ENCODE data around the gene TMEM62.

The TMEM62 gene

DNA sequence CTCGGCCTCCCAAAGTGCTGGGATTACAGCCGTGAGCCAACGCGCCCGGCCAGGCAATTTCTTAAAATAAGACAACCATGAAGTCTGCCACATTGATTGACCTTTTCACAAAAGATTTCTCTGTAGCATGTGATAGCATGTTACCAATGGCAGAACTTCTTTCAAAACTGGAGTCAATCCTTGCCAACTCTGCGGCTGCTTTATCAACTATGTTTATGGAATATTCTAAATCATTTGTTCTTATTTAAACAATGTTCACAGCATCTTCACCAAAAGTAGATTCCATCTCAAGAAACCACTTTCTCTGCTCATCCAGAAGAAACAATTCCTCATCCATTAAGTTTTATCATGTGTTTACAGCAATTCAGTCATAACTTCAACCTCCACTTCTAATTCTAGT, 37.0 kb upstream of the TMEM62 start:
- Histone ChIP-seq H3K9me3 (ENCODE audit: insufficient read depth, low read depth, low read length) (no peaks in the 10 kb centered on the region), H2BK5ac (ENCODE audit: low read depth, low read length, poor library complexity) (no peak overlapping the region), H4K12ac (ENCODE audit: low read depth, low read length) (no peak overlapping the region), H3K79me2 (ENCODE audit: control insufficient read depth, insufficient read depth, low read length, poor library complexity) (peaks cover 2% of the 10 kb centered on the region), H3K79me1 (ENCODE audit: low read length) (no peaks in the 10 kb centered on the region), H3K18ac (ENCODE audit: low read length) (no peak overlapping the region), H2AK5ac (ENCODE audit: low read length) (no peak overlapping the region), H3K9ac (ENCODE audit: low read length) (no peak overlapping the region), H2AFZ (ENCODE audit: insufficient read depth, low read length, poor library complexity) (no peak overlapping the region), H3K36me3 (ENCODE audit: control insufficient read depth in 1 of 2, insufficient read depth in 2 of 2, low read length in 2 of 2) (peaks cover 4 to 9% of the 10 kb centered on the region in 2 experiments), H3K4me2 (ENCODE audit: low read length) (no peak overlapping the region), H4K91ac (ENCODE audit: low read depth, low read length) (no peak overlapping the region), H3K14ac (ENCODE audit: low read length) (no peak overlapping the region), H3K4me3 (ENCODE audit: low read depth, low read length) (no peak overlapping the region), H2BK120ac (ENCODE audit: insufficient read depth, low read length, poor library complexity) (no peak overlapping the region), H4K8ac (ENCODE audit: low read depth, low read length) (no peak overlapping the region), H2BK12ac (ENCODE audit: low read length) (no peak overlapping the region), H3K4me1 (ENCODE audit: control insufficient read depth in 1 of 2, insufficient read depth in 2 of 2, low read length in 2 of 2) (peaks cover 3% of the 10 kb centered on the region in 2 experiments), H3K4ac (ENCODE audit: low read depth, low read length) (no peak overlapping the region), H3K23ac (ENCODE audit: low read length) (no peak overlapping the region), H3K27ac (ENCODE audit: low read depth, low read length) (no peak overlapping the region), H3K27me3 (ENCODE audit: insufficient read depth, low read length) (no peaks in the 10 kb centered on the region)
- no peak for DNase-seq
- no CpG with 5 or more reads among the region's 6 CpGs for WGBS (ENCODE audit: extremely low coverage, insufficient coverage, insufficient read length)

DNA sequence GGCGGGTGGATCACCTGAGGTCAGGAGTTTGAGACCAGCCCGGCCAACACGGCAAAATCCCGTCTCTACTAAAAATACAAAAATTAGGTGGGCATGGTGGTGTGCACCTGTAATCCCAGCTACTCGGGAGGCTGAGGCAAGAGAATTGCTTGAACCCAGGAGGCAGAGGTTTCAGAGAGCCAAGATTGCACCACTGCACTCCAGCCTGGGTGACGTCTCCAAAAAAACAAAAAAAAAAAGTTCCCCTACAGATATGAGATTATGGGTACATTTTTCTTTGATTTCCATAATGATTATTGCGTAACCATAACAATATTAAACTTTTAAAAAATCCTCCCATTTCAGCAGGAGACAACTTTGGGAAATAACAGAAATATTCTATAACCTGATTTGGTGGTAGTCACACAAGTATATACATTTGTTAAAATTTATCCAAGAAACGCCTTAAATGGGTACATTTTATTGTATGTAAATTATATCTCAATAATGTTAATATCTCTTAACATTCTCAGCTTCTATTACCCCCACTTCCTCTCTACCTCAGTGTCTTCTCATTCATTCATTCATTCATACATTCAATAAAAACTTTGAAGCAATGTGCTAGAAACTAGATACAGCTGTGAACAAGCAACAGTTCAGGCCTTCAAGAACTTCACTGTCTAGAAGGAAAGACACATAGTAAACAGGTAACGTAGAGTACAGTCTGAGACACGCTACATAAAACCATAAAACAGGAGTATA, 34.1 kb upstream of the TMEM62 start:
- Histone ChIP-seq H3K36me3 (ENCODE audit: control insufficient read depth in 1 of 2, insufficient read depth in 2 of 2, low read length in 2 of 2) (peaks cover 3 to 11% of the 10 kb centered on the region in 2 experiments), H3K4me3 (ENCODE audit: low read depth, low read length) (no peak overlapping the region), H3K4me2 (ENCODE audit: low read length) (no peak overlapping the region), H2BK12ac (ENCODE audit: low read length) (no peak overlapping the region), H2AFZ (ENCODE audit: insufficient read depth, low read length, poor library complexity) (no peak overlapping the region), H3K9ac (ENCODE audit: low read length) (no peak overlapping the region), H3K9me3 (ENCODE audit: insufficient read depth, low read depth, low read length) (no peaks in the 10 kb centered on the region), H2BK5ac (ENCODE audit: low read depth, low read length, poor library complexity) (no peak overlapping the region), H2AK5ac (ENCODE audit: low read length) (no peak overlapping the region), H3K18ac (ENCODE audit: low read length) (no peak overlapping the region), H3K14ac (ENCODE audit: low read length) (no peak overlapping the region), H3K23ac (ENCODE audit: low read length) (no peak overlapping the region), H3K79me1 (ENCODE audit: low read length) (no peaks in the 10 kb centered on the region), H3K4ac (ENCODE audit: low read depth, low read length) (no peak overlapping the region), H2BK120ac (ENCODE audit: insufficient read depth, low read length, poor library complexity) (no peak overlapping the region), H3K27ac (ENCODE audit: low read depth, low read length) (no peak overlapping the region), H4K91ac (ENCODE audit: low read depth, low read length) (no peak overlapping the region), H3K27me3 (ENCODE audit: insufficient read depth, low read length) (no peaks in the 10 kb centered on the region), H3K79me2 (ENCODE audit: control insufficient read depth, insufficient read depth, low read length, poor library complexity) (no peaks in the 10 kb centered on the region), H4K8ac (ENCODE audit: low read depth, low read length) (no peak overlapping the region), H3K4me1 (ENCODE audit: control insufficient read depth in 1 of 2, insufficient read depth in 2 of 2, low read length in 2 of 2) (peaks cover 0 to under 1% of the 10 kb centered on the region in 2 experiments), H4K12ac (ENCODE audit: low read depth, low read length) (no peak overlapping the region)
- DNase-seq = no peak
- WGBS (ENCODE audit: extremely low coverage, insufficient coverage, insufficient read length) = no CpG with 5 or more reads among the region's 10 CpGs

DNA sequence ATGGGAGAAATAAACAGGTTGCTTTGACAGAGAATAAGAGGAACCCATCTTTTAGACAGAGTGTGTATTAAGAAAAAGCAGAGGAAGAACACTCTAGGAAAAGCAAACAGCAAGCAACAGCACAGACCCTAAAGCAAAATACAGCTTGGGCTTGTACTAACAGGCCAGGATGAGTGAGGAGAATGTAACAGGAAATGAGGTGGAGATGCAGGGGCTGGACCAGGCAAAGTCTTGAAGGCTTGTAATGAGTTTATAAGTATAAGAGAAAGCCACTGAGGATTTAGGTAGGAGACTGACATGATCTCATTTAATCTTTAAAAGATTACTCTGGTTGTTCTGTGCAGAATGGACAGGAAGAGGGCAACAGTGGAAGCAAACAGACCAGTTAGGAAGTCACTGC, 32.4 kb upstream of the TMEM62 start:
- Histone ChIP-seq H3K27ac (ENCODE audit: low read depth, low read length) (no peak overlapping the region), H3K36me3 (ENCODE audit: control insufficient read depth in 1 of 2, insufficient read depth in 2 of 2, low read length in 2 of 2) (peaks cover 3 to 11% of the 10 kb centered on the region in 2 experiments), H3K79me2 (ENCODE audit: control insufficient read depth, insufficient read depth, low read length, poor library complexity) (peaks cover 8% of the 10 kb centered on the region), H4K8ac (ENCODE audit: low read depth, low read length) (no peak overlapping the region), H2BK5ac (ENCODE audit: low read depth, low read length, poor library complexity) (no peak overlapping the region), H3K4me2 (ENCODE audit: low read length) (no peak overlapping the region), H3K18ac (ENCODE audit: low read length) (no peak overlapping the region), H3K79me1 (ENCODE audit: low read length) (peaks cover 3% of the 10 kb centered on the region), H3K4me3 (ENCODE audit: low read depth, low read length) (no peak overlapping the region), H2AFZ (ENCODE audit: insufficient read depth, low read length, poor library complexity) (no peak overlapping the region), H3K4me1 (ENCODE audit: control insufficient read depth in 1 of 2, insufficient read depth in 2 of 2, low read length in 2 of 2) (peaks cover 0 to 5% of the 10 kb centered on the region in 2 experiments), H3K9me3 (ENCODE audit: insufficient read depth, low read depth, low read length) (no peaks in the 10 kb centered on the region), H3K4ac (ENCODE audit: low read depth, low read length) (no peak overlapping the region), H3K27me3 (ENCODE audit: insufficient read depth, low read length) (no peaks in the 10 kb centered on the region), H3K23ac (ENCODE audit: low read length) (no peak overlapping the region), H3K14ac (ENCODE audit: low read length) (no peak overlapping the region), H4K12ac (ENCODE audit: low read depth, low read length) (no peak overlapping the region), H2AK5ac (ENCODE audit: low read length) (no peak overlapping the region), H2BK12ac (ENCODE audit: low read length) (no peak overlapping the region), H3K9ac (ENCODE audit: low read length) (no peak overlapping the region), H4K91ac (ENCODE audit: low read depth, low read length) (no peak overlapping the region), H2BK120ac (ENCODE audit: insufficient read depth, low read length, poor library complexity) (no peak overlapping the region)
- DNase-seq = no peak

DNA sequence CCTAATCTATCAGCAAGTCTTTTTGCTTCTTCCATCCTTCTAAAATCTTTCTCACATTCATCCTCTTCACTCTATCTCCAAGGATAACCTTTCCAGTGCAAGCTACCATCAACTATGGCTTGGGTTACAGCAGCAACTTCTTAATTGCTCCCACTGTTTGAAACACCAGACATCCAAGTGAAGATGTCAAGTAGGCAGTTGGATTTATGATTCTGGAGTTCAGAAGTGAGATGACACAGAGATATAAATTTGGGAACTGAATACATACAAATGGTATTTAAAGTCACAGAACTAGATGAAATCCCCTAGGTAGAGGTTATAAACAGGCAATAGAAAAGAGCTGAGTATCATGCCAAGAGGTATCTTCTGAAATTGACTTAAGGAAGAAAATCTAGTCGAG, 31.2 kb upstream of the TMEM62 start:
- Histone ChIP-seq H4K12ac (ENCODE audit: low read depth, low read length) (no peak overlapping the region), H3K79me2 (ENCODE audit: control insufficient read depth, insufficient read depth, low read length, poor library complexity) (peaks cover 8% of the 10 kb centered on the region), H3K23ac (ENCODE audit: low read length) (no peak overlapping the region), H3K4me3 (ENCODE audit: low read depth, low read length) (no peak overlapping the region), H2AFZ (ENCODE audit: insufficient read depth, low read length, poor library complexity) (no peak overlapping the region), H2BK120ac (ENCODE audit: insufficient read depth, low read length, poor library complexity) (no peak overlapping the region), H3K9ac (ENCODE audit: low read length) (no peak overlapping the region), H3K4me1 (ENCODE audit: control insufficient read depth in 1 of 2, insufficient read depth in 2 of 2, low read length in 2 of 2) (peaks cover 0 to 5% of the 10 kb centered on the region in 2 experiments), H3K79me1 (ENCODE audit: low read length) (peaks cover 3% of the 10 kb centered on the region), H2BK5ac (ENCODE audit: low read depth, low read length, poor library complexity) (no peak overlapping the region), H3K14ac (ENCODE audit: low read length) (no peak overlapping the region), H3K27me3 (ENCODE audit: insufficient read depth, low read length) (no peaks in the 10 kb centered on the region), H4K8ac (ENCODE audit: low read depth, low read length) (no peak overlapping the region), H3K18ac (ENCODE audit: low read length) (no peak overlapping the region), H3K27ac (ENCODE audit: low read depth, low read length) (no peak overlapping the region), H2AK5ac (ENCODE audit: low read length) (no peak overlapping the region), H3K9me3 (ENCODE audit: insufficient read depth, low read depth, low read length) (no peaks in the 10 kb centered on the region), H2BK12ac (ENCODE audit: low read length) (no peak overlapping the region), H3K4me2 (ENCODE audit: low read length) (no peak overlapping the region), H4K91ac (ENCODE audit: low read depth, low read length) (no peak overlapping the region), H3K36me3 (ENCODE audit: control insufficient read depth in 1 of 2, insufficient read depth in 2 of 2, low read length in 2 of 2) (peaks cover 3 to 11% of the 10 kb centered on the region in 2 experiments), H3K4ac (ENCODE audit: low read depth, low read length) (no peak overlapping the region)
- no CpG with 5 or more reads among the region's 1 CpG for WGBS (ENCODE audit: extremely low coverage, insufficient coverage, insufficient read length)
- DNase-seq = no peak
